Endothelial cell (in vitro differentiated cells): ENCODE results near the gene DNASE1. TPM values are rescaled to one million over a fixed set of nuclear protein-coding genes. Genes with fewer than 3 reads are reported as not detected.

Experiments
- DNase-seq: peaks from one replicate; pipeline ENCODE4 v3.0.0; 2021; ENCODE audit warnings: low spot score
- H3K27ac Mint-ChIP-seq: one replicate; pipeline ENCODE4 v1.8.0; 2021; ENCODE audit warnings: mixed read lengths, inconsistent platforms; ENCODE audit not compliant: unreplicated experiment
- H3K27me3 Mint-ChIP-seq: one replicate; pipeline ENCODE4 v1.8.0; 2021; ENCODE audit warnings: mild to moderate bottlenecking, moderate library complexity, mixed read lengths, inconsistent platforms; ENCODE audit not compliant: unreplicated experiment
- H3K36me3 Mint-ChIP-seq: one replicate; pipeline ENCODE4 v1.8.0; 2021; ENCODE audit warnings: mild to moderate bottlenecking, low read depth, mixed read lengths, inconsistent platforms; ENCODE audit not compliant: unreplicated experiment
- H3K4me1 Mint-ChIP-seq: one replicate; pipeline ENCODE4 v1.8.0; 2021; ENCODE audit warnings: mild to moderate bottlenecking, mixed read lengths, inconsistent platforms; ENCODE audit not compliant: unreplicated experiment
- H3K4me3 Mint-ChIP-seq: one replicate; pipeline ENCODE4 v1.8.0; 2021; ENCODE audit warnings: mild to moderate bottlenecking, mixed read lengths, inconsistent platforms; ENCODE audit not compliant: unreplicated experiment
- H3K9me3 Mint-ChIP-seq: one replicate; pipeline ENCODE4 v1.8.0; 2021; ENCODE audit warnings: mixed read lengths, inconsistent platforms; ENCODE audit not compliant: unreplicated experiment
- total RNA-seq: library from RNA; stranded (reverse); fragmentation: NEBNext Ultra II Directional; extraction: Animal tissue kit (Norgen Biotek cat#: 25700); gene quantifications from one replicate; pipeline ENCODE4 v1.2.1, GENCODE V29; 2021; ENCODE audit not compliant: unreplicated experiment
- TF ChIP-seq, protein P1 (sequence below): fragments of 200-600 bp; sonication (generic); IDR thresholded peaks from one replicate; pipeline ENCODE4 v1.5.0; 2021; ENCODE audit warnings: antibody characterized with exemption; ENCODE audit not compliant: unreplicated experiment

DNASE1 gene
- total RNA-seq, 1 donor from 2014 or later: 33.9 TPM

DNA sequence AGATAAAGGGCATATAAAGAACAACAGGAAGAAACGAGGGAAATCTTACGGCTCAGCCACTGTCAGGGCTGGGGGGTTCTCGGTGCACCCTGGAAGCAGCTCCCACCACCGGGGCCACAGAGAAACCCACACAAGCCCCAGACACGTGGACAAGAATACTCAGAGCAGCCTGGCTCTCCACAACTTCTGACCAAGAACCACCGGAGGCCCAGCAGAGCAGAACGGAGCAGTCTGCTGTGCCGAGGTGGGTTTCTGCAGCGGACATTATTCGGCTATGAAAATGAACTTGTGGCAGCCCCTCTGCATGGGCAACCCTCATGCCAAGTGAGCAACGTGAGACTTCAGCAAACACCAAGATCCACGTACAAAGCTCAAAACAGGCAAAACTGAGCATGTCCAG, 6.8 kb downstream of the DNASE1 start:
- TF ChIP-seq, protein P1, sequence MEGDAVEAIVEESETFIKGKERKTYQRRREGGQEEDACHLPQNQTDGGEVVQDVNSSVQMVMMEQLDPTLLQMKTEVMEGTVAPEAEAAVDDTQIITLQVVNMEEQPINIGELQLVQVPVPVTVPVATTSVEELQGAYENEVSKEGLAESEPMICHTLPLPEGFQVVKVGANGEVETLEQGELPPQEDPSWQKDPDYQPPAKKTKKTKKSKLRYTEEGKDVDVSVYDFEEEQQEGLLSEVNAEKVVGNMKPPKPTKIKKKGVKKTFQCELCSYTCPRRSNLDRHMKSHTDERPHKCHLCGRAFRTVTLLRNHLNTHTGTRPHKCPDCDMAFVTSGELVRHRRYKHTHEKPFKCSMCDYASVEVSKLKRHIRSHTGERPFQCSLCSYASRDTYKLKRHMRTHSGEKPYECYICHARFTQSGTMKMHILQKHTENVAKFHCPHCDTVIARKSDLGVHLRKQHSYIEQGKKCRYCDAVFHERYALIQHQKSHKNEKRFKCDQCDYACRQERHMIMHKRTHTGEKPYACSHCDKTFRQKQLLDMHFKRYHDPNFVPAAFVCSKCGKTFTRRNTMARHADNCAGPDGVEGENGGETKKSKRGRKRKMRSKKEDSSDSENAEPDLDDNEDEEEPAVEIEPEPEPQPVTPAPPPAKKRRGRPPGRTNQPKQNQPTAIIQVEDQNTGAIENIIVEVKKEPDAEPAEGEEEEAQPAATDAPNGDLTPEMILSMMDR: no peak
- no peak for DNase-seq
- Mint-ChIP-seq H3K27me3 (peaks cover 4% of the 10 kb centered on the region), H3K27ac (peak overlapping the region; percentile 80), H3K4me1 (no peaks in the 10 kb centered on the region), H3K36me3 (peaks cover 48% of the 10 kb centered on the region), H3K4me3 (peak overlapping the region; percentile 71), H3K9me3 (no peaks in the 10 kb centered on the region)

DNA sequence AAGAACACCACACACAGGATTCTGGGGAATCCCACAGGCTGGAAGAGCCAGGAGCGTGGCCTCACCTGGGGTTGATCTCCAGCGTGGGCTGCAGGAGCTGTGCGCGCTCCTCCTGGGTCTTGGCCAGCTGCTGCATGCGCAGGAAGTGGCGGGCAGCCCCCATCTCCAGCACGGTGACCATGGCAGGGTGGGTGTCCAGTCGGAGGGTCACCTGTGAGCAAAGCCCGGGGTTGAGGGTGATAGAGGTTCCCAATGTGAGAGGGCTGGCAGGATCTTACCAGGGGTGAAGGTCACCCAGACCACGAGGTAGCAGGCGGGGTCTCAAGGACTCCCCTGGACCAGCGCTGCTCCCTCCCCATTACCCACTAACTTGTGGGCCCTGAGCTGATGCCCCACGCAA, 7.4 kb downstream of the DNASE1 start:
- TF ChIP-seq, protein P1: no peak
- Mint-ChIP-seq H3K36me3 (peaks cover 45% of the 10 kb centered on the region), H3K4me1 (no peaks in the 10 kb centered on the region), H3K4me3 (no peak overlapping the region), H3K27me3 (peaks cover 5% of the 10 kb centered on the region), H3K27ac (no peak overlapping the region), H3K9me3 (no peaks in the 10 kb centered on the region)
- no peak for DNase-seq

DNA sequence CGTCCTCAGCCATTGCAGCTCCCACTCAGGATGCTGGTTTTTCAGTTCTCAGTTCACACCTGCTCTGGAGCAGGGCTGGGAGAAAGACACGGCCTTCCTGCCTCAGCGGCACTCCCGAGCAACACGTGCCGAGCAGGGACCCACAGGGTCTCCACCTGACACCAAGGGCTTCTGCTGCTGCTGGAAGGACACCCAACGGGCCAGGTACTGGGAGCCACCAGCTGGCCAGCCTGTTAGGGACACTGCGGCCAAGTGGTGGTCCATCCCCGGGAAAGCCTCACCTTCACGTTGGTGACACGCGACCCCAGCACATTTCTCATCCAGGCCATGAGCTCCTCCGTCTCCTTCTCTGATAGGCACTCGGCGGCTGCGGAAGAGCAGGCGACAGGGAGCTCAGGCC, 8.1 kb downstream of the DNASE1 start:
- Mint-ChIP-seq H3K4me3 (no peak overlapping the region), H3K4me1 (no peaks in the 10 kb centered on the region), H3K27ac (no peak overlapping the region), H3K27me3 (peaks cover 7% of the 10 kb centered on the region), H3K9me3 (no peaks in the 10 kb centered on the region), H3K36me3 (peaks cover 40% of the 10 kb centered on the region)
- TF ChIP-seq, protein P1: no peak
- no peak for DNase-seq

DNA sequence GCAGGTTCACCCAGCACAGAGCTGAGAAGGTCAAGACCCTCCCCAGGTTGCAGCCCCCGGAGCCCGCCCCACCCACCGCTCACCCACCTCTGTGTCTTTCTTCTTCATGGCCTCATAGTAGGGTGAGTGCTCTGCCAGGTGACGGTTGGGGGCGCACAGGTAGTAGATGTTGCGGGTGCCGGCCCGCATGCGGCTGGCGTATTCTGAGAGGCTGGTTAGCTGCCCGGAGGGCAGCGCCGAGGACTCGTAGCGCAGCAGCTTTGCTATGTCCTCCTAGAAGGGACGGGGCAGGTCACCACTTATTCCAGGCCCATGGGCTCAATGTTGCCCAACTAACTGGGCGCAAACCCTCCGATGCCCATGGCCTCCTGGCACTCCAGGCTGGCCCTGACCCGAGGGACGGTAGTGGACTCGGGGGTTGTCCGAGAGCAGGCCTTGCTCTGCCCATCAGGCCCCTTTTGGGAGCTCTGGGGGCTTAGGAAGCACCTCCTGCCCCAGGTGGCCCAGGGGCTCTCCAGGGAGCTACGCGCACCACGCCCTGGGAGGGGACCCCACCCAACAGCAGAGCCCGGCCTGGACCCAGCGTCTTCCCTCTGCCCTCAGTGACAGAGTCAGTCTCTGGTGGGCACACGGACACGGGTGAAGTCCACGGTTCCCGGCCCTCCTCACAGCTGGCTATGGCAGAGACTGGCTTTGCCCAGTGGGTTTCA, 9.9 kb downstream of the DNASE1 start:
- Mint-ChIP-seq H3K9me3 (no peaks in the 10 kb centered on the region), H3K27ac (no peak overlapping the region), H3K4me3 (no peak overlapping the region), H3K27me3 (peaks cover 7% of the 10 kb centered on the region), H3K4me1 (no peaks in the 10 kb centered on the region), H3K36me3 (peaks cover 37% of the 10 kb centered on the region)
- DNase-seq: no peak
- TF ChIP-seq, protein P1: no peak

DNA sequence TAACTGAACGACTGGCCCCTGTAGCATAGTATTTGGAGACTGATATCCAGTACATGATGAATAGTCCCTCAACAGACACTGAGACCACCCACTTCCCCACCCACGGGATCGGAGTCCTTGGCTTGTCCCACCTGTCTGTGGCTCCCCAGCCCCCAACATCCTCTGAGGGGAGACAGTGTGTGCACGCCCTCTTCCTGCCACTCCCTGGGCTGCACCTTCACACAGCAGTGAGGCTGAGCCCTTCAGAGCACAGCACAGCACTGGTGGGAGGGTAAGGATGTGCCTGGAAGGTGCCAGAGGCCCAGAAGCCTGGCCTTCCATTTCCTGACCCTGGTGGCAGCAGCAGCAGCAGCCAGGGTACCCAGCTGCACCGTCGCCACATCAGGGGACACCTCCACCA, 11.0 kb downstream of the DNASE1 start:
- H3K36me3 Mint-ChIP-seq: peaks cover 29% of the 10 kb centered on the region
- no peak for DNase-seq
- TF ChIP-seq, protein P1: no peak
- H3K27me3 Mint-ChIP-seq: peaks cover 8% of the 10 kb centered on the region
- H3K9me3 Mint-ChIP-seq: no peaks in the 10 kb centered on the region
- H3K4me3 Mint-ChIP-seq: peak overlapping the region; percentile 19
- no peaks in the 10 kb centered on the region for H3K4me1 Mint-ChIP-seq
- H3K27ac Mint-ChIP-seq: no peak overlapping the region
